Measurements from ENCODE around the gene STMP1.

STMP1 gene

DNA sequence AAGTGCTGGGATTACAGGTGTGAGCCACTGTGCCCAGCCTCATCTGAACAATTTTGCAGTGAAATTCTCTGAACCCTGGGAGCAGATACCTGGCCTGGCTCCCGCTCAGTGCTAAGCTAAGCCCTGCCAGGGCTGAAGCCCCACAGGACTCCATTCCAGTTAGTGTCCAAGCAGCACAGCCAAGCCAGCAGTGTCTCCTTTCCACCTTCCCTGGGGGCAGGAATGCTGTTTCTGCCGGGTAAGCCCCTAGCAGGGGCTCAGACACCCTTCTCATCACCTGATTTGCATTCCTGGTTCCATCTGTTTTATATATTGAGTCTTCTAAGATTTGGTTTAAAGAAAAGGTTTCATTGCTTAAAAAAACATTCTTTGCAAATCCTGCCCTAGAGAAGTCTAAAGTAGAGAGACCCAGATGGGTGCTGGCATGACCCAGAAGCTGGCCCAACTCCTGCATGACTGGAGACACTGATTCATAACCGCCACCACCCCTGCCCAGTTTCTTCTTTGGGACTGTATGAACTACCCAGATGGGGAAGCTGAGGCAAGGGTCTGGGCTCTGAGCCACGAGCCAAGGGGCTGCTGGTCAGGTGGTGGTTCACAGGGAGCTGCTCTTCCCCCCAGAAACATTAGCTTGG is 51.6 kb downstream of the STMP1 start:
- TF ChIP-seq, protein P1, sequence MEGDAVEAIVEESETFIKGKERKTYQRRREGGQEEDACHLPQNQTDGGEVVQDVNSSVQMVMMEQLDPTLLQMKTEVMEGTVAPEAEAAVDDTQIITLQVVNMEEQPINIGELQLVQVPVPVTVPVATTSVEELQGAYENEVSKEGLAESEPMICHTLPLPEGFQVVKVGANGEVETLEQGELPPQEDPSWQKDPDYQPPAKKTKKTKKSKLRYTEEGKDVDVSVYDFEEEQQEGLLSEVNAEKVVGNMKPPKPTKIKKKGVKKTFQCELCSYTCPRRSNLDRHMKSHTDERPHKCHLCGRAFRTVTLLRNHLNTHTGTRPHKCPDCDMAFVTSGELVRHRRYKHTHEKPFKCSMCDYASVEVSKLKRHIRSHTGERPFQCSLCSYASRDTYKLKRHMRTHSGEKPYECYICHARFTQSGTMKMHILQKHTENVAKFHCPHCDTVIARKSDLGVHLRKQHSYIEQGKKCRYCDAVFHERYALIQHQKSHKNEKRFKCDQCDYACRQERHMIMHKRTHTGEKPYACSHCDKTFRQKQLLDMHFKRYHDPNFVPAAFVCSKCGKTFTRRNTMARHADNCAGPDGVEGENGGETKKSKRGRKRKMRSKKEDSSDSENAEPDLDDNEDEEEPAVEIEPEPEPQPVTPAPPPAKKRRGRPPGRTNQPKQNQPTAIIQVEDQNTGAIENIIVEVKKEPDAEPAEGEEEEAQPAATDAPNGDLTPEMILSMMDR (IDR thresholded peaks at IDR 0.05; ENCODE audit: control insufficient read depth, extremely low read depth, insufficient read depth): no peak
- no peak overlapping the region for H3K4me3 ChIP-seq (ENCODE audit: low read depth, low read length)
- no peak for DNase-seq (ENCODE audit: low read depth)

DNA sequence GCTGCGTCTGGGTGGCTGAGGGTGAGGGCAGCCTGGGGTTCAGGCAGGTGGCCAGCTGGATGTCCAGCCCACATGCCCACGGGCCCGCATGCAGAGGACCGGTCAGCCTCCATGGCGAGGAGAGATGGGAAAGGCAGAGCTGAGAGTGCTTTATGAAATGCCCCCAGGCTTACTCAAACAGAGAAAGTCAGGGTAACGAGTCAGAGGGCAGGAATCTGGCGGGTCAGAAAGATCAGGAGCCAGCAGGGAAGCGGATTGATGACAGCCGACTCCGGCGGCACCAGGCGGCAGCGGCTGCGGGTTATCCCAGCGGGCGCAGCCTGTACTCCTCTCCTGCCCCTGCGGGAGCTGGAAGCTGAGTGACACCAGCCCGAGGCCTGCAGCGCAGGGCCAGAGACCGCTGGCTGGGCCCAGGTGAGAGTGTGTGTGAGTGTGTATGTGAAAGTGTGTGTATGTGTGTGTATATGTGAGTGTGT is 52.3 kb downstream of the STMP1 start:
- TF ChIP-seq, protein P1 (IDR thresholded peaks at IDR 0.05; ENCODE audit: control insufficient read depth, extremely low read depth, insufficient read depth): no peak
- H3K4me3 ChIP-seq (ENCODE audit: low read depth, low read length): no peak overlapping the region
- no peak for DNase-seq (ENCODE audit: low read depth)

GRCh38 chr7:135715055-135715522 is 52.8 kb downstream of the STMP1 start:
- TF ChIP-seq, protein P1 (IDR thresholded peaks at IDR 0.05; ENCODE audit: control insufficient read depth, extremely low read depth, insufficient read depth): no peak
- no peak for DNase-seq (ENCODE audit: low read depth)
- no peak overlapping the region for H3K4me3 ChIP-seq (ENCODE audit: low read depth, low read length)

DNA sequence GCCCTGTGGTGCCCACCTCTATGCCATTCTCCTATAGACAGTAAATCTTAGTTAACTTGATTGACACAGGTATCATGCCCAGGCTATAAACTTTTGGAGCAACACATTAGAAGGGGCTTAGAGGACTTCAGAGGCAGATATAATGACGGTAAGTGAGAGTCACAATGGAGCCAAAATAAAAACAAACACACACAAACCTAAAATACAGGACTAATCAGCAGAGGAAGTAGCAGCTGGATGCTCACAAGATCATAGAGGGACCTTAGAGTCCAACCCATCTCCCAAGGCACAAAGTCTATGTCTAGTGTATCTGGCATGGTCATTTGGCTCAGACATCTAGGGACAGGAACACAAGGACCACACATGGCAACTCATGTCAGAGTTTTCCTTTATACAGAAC is 53.4 kb downstream of the STMP1 start:
- TF ChIP-seq, protein P1 (IDR thresholded peaks at IDR 0.05; ENCODE audit: control insufficient read depth, extremely low read depth, insufficient read depth): no peak
- no peak for DNase-seq (ENCODE audit: low read depth)
- H3K4me3 ChIP-seq (ENCODE audit: low read depth, low read length): no peak overlapping the region

- peak; percentile 43 for DNase-seq (ENCODE audit: low read depth)
- TF ChIP-seq, protein P1 (IDR thresholded peaks at IDR 0.05; ENCODE audit: control insufficient read depth, extremely low read depth, insufficient read depth): no peak
Measured at GRCh38 chr7:135716677-135717238, 54.4 kb downstream of the STMP1 start.

GRCh38 chr7:135717693-135718092 is 55.4 kb downstream of the STMP1 start:
- TF ChIP-seq, protein P1 (IDR thresholded peaks at IDR 0.05; ENCODE audit: control insufficient read depth, extremely low read depth, insufficient read depth): no peak
- DNase-seq (ENCODE audit: low read depth): no peak
- H3K4me3 ChIP-seq (ENCODE audit: low read depth, low read length): no peak overlapping the region

More at GRCh38 chr7:135716677-135717238, 54.4 kb downstream of the STMP1 start:
- no peak overlapping the region for H3K4me3 ChIP-seq (ENCODE audit: low read depth, low read length)

Data from LNCaP clone FGC (cell line).